Endothelial cell of umbilical vein (primary cell): ENCODE data around the gene PPOX. TPM values are rescaled to one million over a fixed set of nuclear protein-coding genes. Genes with fewer than 3 reads are reported as not detected.

ENCODE experiments used
- BruUV-seq: library from RNA; stranded (reverse); fragments of 400-500 nt; replicated peaks from 2 replicates; lab custom pipeline; 2021; lab: Mats Ljungman, UMichigan
- CTCF ChIA-PET: fragments of 300-600, 350-600 bp; sonication (Branson Sonifier 250); formaldehyde crosslinking; loops from one replicate; lab custom pipeline; 2021; ENCODE audit warnings: antibody characterized with exemption, inconsistent platforms; lab: Charles Lee
- POLR2A ChIA-PET: fragments of 300-600, 350-600 bp; sonication (Branson Sonifier 250); formaldehyde crosslinking; loops from one replicate; lab custom pipeline; 2021; ENCODE audit warnings: antibody characterized with exemption, inconsistent platforms; lab: Charles Lee
- DNase-seq: peaks from one replicate; pipeline ENCODE4 v3.0.0-alpha.2; 2011; ENCODE audit warnings: low read depth, low spot score
- FAIRE-seq: peaks from 2 replicates; lab custom pipeline; 2011; peaks lifted over from hg19 to GRCh38; lab: Jason Lieb, UNC
- H2AFZ ChIP-seq: 2 replicates; pipeline ENCODE4 v1.6.0; 2012; ENCODE audit warnings: low read depth, low read length, control low read depth, inconsistent platforms
- H3K27ac ChIP-seq: 2 replicates; pipeline ENCODE4 v1.5.1; 2011; ENCODE audit warnings: low read depth, mild to moderate bottlenecking, control low read depth, low read length, moderate library complexity; ENCODE audit not compliant: insufficient read depth
- H3K27me3 ChIP-seq, 2 experiments: 2 replicates each; pipeline versions ENCODE4 v1.6.0 to v1.6.1; 2011; ENCODE audit warnings: low read length in 2 of 2, mixed read lengths in 1 of 2; ENCODE audit not compliant: control insufficient read depth in 2 of 2, insufficient read depth in 2 of 2
- H3K36me3 ChIP-seq, 2 experiments: 2 replicates in 1 of 2; 3 replicates in 1 of 2; pipeline ENCODE4 v1.5.1; 2011; ENCODE audit warnings: low read length in 2 of 2, mild to moderate bottlenecking in 1 of 2, moderate library complexity in 1 of 2; ENCODE audit not compliant: control insufficient read depth in 2 of 2, insufficient read depth in 2 of 2; ENCODE audit errors: extremely low read depth in 1 of 2
- H3K4me1 ChIP-seq: 3 replicates; pipeline ENCODE4 v1.5.1; 2011; ENCODE audit warnings: mild to moderate bottlenecking, low read length; ENCODE audit not compliant: control insufficient read depth, insufficient read depth; ENCODE audit errors: extremely low read depth
- H3K4me2 ChIP-seq: 2 replicates; pipeline ENCODE4 v1.6.1; 2011; ENCODE audit warnings: low read length, control low read depth, mixed read lengths; ENCODE audit not compliant: insufficient read depth
- H3K4me3 ChIP-seq, 3 experiments: fragments of 200-600 bp in 1 of 3; sonication (generic), shearing (Covaris generic) in 1 of 3; replicated peaks in 1 of 3; 2 replicates each; pipeline ENCODE4 v1.5.1; 2011 to 2016; ENCODE audit warnings: control low read depth in 3 of 3, low read length in 3 of 3, mild to moderate bottlenecking in 2 of 3, inconsistent platforms in 1 of 3, low read depth in 1 of 3, moderate library complexity in 1 of 3; ENCODE audit not compliant: insufficient read depth in 1 of 3
- H3K79me2 ChIP-seq: 2 replicates; pipeline ENCODE4 v1.6.0; 2012; ENCODE audit warnings: low read length, inconsistent platforms; ENCODE audit not compliant: control insufficient read depth, insufficient read depth
- H3K9ac ChIP-seq: replicated peaks from 2 replicates; pipeline ENCODE3; 2011; ENCODE audit warnings: low read length, control low read depth; ENCODE audit not compliant: insufficient read depth; ENCODE audit errors: extremely low read depth
- H3K9me1 ChIP-seq: replicated peaks from 3 replicates; pipeline ENCODE4 v1.6.0; 2011; ENCODE audit warnings: mild to moderate bottlenecking, low read length; ENCODE audit not compliant: control insufficient read depth, insufficient read depth; ENCODE audit errors: extremely low read depth
- H3K9me3 ChIP-seq: replicated peaks from 2 replicates; pipeline ENCODE4 v1.5.1; 2012; ENCODE audit warnings: low read length, inconsistent platforms; ENCODE audit not compliant: control insufficient read depth, insufficient read depth
- H4K20me1 ChIP-seq: replicated peaks from 2 replicates; pipeline ENCODE3; 2011; ENCODE audit warnings: mild to moderate bottlenecking, low read length; ENCODE audit not compliant: control insufficient read depth, insufficient read depth; ENCODE audit errors: extremely low read depth
- EZH2 ChIP-seq: IDR thresholded peaks from 2 replicates; pipeline ENCODE4 v1.6.1; 2012; ENCODE audit warnings: borderline replicate concordance, low read depth, mild to moderate bottlenecking, moderate library complexity, low read length, inconsistent platforms; ENCODE audit not compliant: severe bottlenecking
- FOS ChIP-seq: IDR thresholded peaks from 2 replicates; pipeline ENCODE4 v1.6.1; 2011; ENCODE audit warnings: mild to moderate bottlenecking, low read length, moderate library complexity, borderline replicate concordance; ENCODE audit not compliant: insufficient read depth
- GATA2 ChIP-seq: IDR thresholded peaks from 2 replicates; pipeline ENCODE4 v1.7.0; 2011; ENCODE audit warnings: low read depth, mild to moderate bottlenecking, moderate library complexity, mixed read lengths, low read length; ENCODE audit not compliant: insufficient read length, insufficient read depth
- JUN ChIP-seq: IDR thresholded peaks from 2 replicates; pipeline ENCODE4 v1.6.1; 2011; ENCODE audit warnings: borderline replicate concordance, low read depth; ENCODE audit not compliant: insufficient read length, insufficient read depth
- MYC ChIP-seq: IDR thresholded peaks from one replicate; pipeline ENCODE4 v1.6.1; 2011; ENCODE audit warnings: mild to moderate bottlenecking, low read depth, low read length
- POLR2A ChIP-seq: IDR thresholded peaks from 2 replicates; pipeline ENCODE4 v1.6.1; 2012; ENCODE audit warnings: low read depth, mild to moderate bottlenecking, control low read depth, low read length
- POLR2AphosphoS5 ChIP-seq: IDR thresholded peaks from 2 replicates; pipeline ENCODE4 v1.6.1; 2012; ENCODE audit warnings: low read depth, mild to moderate bottlenecking, control low read depth, low read length, moderate library complexity; ENCODE audit not compliant: insufficient read depth
- dilution Hi-C: fragments of 300-500 bp; cut with MboI; formaldehyde crosslinking; loops from one replicate; pipeline ENCODE4 v1.15.0; 2019; ENCODE audit warnings: low sequenced_read_pairs; ENCODE audit not compliant: extremely low pct_ligation_motif_present
- intact Hi-C: fragments of 100-400 bp; cut with micrococcal nuclease; formaldehyde crosslinking; loops from one replicate; pipeline ENCODE4 v1.10.0; 2022
- polyA plus RNA-seq, 4 experiments: library from polyadenylated mRNA; depleted of rRNA in 3 of 4; stranded (reverse) in 3 of 4; unstranded in 1 of 4; fragments of >200 nt; gene quantifications; 2 replicates each; pipeline versions ENCODE4 v1.2.1 to v1.2.3, GENCODE V29; 2011 to 2012; ENCODE audit warnings: missing spikeins in 1 of 4
- total RNA-seq: library from RNA; stranded (reverse); gene quantifications from 2 replicates; pipeline ENCODE4 v1.2.3, GENCODE V29; 2021
- TF ChIP-seq, protein P1 (sequence below), 2 donors: IDR thresholded peaks; 1 replicate in 1 of 2; 2 replicates in 1 of 2; pipeline ENCODE4 v1.5.1; 2011; ENCODE audit warnings: low read length in 2 of 2, mild to moderate bottlenecking in 2 of 2, moderate library complexity in 2 of 2, control low read depth in 1 of 2, inconsistent platforms in 1 of 2, low read depth in 1 of 2; ENCODE audit not compliant: insufficient read depth in 1 of 2; ENCODE audit errors: extremely low read depth in 1 of 2
- TF ChIP-seq, protein P2 (sequence below): IDR thresholded peaks from 2 replicates; pipeline ENCODE4 v1.6.1; 2011; ENCODE audit not compliant: insufficient read depth, insufficient read length

The PPOX gene
- total and polyA plus RNA-seq, 2 donors (not counting 3 experiments of a cell fraction or from before 2014, with no cell fraction given), result 26.4 to 28.5 TPM

DNA sequence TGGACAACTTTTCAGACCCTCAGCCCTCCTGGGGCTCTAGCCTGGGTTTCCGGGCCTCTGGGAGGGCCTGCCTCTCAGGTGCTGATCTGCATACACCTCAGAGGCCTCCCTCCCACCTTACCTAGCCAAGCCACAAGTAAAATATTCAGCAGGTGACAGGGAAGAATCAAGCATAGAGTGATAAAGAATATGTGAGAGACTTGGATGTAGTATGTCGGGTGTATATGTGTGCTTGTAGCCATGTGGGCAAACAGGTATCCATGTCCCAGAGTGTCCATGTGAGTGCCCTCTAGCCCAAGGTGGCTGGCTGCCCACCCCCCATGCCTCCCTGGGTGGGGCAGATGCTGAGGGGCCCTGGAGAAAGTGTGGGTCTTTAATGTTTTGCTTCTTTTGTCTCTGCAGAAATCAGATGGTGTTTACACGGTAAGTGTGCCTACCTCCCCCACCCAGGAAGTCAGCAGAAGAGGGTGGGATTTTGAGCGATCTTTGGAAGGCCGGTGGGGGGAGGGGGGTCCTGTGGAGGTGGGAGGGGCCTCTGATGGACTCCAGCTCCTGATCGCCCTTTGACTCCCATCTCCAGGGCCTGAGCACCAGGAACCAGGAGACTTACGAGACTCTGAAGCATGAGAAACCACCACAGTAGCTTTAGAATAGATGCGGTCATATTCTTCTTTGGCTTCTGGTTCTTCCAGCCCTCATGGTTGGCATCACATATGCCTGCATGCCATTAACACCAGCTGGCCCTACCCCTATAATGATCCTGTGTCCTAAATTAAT, 52.3 kb downstream of the PPOX start:
- no peaks in the 10 kb centered on the region for H3K79me2 ChIP-seq
- intact Hi-C loops, result no loop called here
- no peak for FAIRE-seq

More for the DNA sequence above, 52.3 kb downstream of the PPOX start:
- H3K27me3 ChIP-seq, result no peaks in the 10 kb centered on the region
- no peak overlapping the region for H2AFZ ChIP-seq
- H3K9me3 ChIP-seq, result no peaks in the 10 kb centered on the region
- no peak overlapping the region for H3K4me3 ChIP-seq
- H3K9me1 ChIP-seq, result no peaks in the 10 kb centered on the region
- ChIA-PET POLR2A (no interaction called here), CTCF (interaction anchor here (1.1 to 2.2 kb wide), 5 partner anchors 8 to 156 kb away, joined by 3 to 9 read pairs (median 4); no protein-coding TSS in a partner anchor)
- dilution Hi-C loops, result no loop called here
- no peak for TF ChIP-seq EZH2
- no peak for TF ChIP-seq JUN
- no peak for TF ChIP-seq MYC
- TF ChIP-seq, protein P1, sequence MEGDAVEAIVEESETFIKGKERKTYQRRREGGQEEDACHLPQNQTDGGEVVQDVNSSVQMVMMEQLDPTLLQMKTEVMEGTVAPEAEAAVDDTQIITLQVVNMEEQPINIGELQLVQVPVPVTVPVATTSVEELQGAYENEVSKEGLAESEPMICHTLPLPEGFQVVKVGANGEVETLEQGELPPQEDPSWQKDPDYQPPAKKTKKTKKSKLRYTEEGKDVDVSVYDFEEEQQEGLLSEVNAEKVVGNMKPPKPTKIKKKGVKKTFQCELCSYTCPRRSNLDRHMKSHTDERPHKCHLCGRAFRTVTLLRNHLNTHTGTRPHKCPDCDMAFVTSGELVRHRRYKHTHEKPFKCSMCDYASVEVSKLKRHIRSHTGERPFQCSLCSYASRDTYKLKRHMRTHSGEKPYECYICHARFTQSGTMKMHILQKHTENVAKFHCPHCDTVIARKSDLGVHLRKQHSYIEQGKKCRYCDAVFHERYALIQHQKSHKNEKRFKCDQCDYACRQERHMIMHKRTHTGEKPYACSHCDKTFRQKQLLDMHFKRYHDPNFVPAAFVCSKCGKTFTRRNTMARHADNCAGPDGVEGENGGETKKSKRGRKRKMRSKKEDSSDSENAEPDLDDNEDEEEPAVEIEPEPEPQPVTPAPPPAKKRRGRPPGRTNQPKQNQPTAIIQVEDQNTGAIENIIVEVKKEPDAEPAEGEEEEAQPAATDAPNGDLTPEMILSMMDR (IDR thresholded peaks at IDR 0.05; ENCODE audit: extremely low read depth in 1 of 2, insufficient read depth in 1 of 2, low read depth in 1 of 2, low read length in 2 of 2), result no peak
- no peak for TF ChIP-seq FOS
- TF ChIP-seq, protein P2, sequence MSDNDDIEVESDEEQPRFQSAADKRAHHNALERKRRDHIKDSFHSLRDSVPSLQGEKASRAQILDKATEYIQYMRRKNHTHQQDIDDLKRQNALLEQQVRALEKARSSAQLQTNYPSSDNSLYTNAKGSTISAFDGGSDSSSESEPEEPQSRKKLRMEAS, result no peak
- no peak for TF ChIP-seq POLR2A
- no peak for TF ChIP-seq GATA2
- TF ChIP-seq POLR2AphosphoS5, result no peak
- H3K27ac ChIP-seq, result no peak overlapping the region
- DNase-seq, result no peak
- no TSS peak for BruUV-seq
- peaks cover 14% of the 10 kb centered on the region in 2 experiments for H3K36me3 ChIP-seq
- no peak overlapping the region for H3K9ac ChIP-seq
- peaks cover 11% of the 10 kb centered on the region for H3K4me1 ChIP-seq
- no peak overlapping the region for H3K4me2 ChIP-seq
- H4K20me1 ChIP-seq, result no peaks in the 10 kb centered on the region
